HG02610 (cell line): ENCODE results near the gene PACS1.
"Not testable (repeated sequence)": the region's sequence is repeated elsewhere in the genome, so short reads cannot be mapped to it uniquely, and the experiment has no call there.

Experiments
- ATAC-seq: cut with Tn5 transposase; IDR thresholded peaks from one replicate; pipeline ENCODE4 v1.9.1; 2021; ENCODE audit warnings: mild to moderate bottlenecking, moderate library complexity; ENCODE audit not compliant: unreplicated experiment

Gene PACS1

DNA sequence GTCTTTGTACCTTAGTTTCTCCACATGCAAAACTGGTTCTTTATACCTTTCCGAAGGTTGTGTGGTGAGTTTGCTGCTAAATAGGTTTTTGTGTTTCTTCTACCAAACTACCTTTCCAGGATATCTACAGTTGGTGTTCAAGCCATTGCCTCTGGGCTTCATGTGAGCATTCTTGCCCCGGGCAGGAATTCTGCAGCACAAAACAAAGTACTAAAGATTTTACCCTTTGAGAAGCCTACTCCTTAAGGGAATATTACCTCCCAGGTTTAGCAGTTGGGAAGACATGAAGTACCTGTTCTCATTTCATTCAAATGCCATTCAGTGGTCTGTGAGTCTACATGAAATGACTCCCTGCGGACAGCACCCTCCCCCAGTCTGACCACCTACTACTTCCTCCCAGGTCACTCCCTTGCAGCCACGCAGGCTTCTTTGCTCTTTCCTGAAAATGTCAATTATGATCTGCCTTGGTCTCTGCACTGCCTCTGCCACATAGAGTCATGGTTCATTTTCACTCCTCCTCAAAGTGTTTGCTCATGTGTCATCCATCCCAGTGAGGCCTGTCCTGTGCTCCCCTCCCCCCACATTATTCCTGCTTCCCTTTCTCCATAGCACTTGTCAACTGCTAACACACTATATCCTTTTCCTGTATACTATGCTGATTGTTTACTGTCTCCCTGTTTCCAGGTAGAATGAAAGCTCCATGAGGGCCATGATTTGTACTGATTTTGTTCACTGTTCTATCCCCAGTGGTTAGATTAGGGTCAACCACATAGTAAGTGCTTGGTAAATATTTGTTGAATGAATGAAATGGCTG, 36.9 kb downstream of the PACS1 start:
- no peak for ATAC-seq

DNA sequence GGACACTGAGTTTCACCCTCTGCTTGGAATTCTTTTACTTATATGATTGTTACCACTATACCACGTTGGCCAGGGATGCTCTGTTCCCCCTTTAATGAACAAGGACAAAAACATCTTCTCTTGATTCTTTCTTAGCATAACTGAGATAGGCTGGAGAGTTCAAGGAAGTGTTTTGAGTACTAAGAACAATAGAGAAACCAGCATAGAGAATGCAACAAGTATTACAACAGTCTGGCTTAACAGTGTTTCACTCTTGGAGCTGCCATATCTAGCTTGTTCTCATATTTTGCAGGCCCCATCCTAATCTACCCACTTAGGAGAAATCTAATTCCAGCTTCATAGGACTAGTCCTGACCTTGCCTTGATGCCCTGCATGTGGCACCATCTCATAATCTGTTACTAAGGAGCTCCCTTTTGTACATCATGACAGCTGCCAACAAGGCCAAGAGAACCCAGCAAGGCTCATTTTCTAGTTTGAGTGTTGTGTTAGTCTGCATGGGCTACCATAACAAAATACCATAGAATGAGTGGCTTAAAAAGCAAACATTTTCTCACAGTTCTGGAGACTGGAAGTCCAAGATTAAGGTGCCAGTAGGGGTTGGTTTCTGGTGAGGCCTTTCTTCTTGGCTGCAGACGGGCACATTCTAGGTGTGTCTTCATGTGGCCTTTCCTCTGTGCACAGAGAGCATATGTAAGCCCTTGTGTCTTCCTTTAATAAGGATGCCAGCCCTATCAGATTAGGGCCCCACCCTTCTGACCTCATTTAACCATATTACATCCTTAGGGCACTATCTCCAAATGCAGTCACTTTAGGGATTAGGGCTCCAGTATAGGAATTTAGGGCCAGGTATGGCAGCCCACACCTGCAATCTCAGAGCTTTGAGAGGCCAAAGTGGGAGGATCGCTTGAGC, 37.8 kb downstream of the PACS1 start:
- ATAC-seq: no peak

DNA sequence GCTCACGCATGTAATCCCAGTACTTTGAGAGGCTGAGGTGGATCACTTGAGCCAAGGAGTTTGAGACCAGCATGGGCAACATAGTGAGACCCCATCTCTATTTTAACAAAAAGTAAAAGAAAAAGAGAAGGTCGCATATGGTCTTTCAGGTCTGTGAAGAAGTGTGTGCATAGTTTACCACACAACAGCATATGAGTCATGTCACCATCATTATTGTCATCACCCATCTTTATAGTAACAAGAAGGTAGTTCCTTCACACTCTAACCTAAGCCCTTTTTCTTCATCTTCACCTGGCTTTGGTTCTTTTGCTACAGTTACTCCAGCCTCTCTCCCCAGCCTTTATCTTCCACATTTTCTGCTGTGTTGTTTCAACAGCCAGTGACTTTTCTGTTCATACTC, 39.2 kb downstream of the PACS1 start:
- ATAC-seq: no peak

DNA sequence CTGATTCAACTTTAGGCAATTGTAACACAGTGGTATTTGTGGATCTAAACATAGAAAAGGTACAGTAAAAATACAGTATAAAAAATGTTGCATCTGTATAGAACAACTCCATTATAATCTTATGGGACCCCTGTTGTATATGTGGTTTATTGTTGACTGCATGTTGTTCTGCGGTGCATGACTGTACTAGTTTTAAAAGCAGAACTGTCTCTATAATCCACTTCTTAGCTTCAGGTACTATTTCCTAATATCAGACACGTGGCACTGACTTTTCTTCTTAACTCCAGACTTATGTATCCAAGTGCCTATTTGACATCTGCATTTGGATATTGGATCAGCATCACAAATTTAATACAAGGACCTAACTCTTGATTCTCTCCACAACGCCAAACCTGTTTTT, 41.1 kb downstream of the PACS1 start:
- ATAC-seq: no peak

DNA sequence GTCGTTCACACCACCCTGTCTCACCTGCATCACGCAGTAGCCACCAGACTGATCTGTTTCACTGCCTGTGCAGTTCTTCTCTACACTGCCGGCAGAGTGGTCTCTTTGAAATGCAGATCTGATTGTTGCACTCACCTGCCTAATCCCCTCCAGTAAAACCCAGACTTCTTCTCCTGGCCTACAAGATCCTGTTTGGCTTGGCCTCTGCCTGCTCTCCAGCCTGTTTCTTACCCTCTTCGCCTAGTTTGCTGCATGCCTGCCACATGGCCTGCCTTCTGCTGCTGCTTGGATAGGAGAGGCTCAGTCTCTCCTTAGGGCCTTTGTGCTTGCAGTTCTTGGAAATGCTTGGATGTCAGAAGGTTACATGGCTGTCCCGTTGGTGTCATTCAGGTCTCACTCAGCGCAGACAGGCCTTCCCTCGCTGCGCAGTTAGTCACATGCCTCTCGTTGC, 42.0 kb downstream of the PACS1 start:
- no peak for ATAC-seq

DNA sequence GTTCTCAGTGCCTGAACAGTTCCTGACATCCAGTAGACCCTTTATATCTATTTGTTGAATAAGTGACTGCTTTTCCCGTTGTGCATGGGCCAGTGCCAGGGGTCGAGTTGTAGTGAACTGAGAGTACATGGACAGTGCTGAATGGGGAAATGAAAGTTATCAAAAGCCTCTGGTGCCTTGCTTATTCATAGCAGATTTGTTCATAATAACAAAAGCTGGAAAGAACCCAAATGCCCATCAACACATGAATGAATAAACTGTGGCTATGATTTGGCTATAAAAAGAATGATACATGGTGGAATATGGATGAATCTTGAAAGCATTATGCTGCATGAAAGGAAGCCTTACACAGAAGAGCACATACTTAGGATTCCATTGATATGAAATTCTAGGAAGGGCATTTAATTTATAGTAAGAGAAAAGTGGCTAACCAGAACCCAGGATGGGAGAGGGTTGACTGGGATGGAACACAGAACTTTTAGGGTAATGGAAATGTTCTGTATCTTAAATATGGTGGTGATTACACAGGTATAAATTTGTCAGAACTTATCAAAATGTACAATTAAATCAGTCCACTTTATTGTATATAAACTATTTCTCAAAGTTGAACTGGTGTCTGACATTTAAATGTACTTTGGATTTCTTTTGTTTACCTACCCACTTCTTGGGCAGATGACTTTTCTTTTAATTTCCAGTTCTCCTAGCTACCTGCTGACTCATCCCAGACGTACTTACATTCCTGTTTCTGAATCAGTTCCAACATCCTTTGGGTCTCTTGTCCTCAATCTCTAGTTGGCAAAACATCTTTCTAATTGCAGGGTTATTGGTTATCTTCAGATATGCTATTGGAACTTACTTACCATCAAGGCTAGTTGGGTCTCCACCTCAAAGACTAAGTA, 42.8 kb downstream of the PACS1 start:
- no peak for ATAC-seq

DNA sequence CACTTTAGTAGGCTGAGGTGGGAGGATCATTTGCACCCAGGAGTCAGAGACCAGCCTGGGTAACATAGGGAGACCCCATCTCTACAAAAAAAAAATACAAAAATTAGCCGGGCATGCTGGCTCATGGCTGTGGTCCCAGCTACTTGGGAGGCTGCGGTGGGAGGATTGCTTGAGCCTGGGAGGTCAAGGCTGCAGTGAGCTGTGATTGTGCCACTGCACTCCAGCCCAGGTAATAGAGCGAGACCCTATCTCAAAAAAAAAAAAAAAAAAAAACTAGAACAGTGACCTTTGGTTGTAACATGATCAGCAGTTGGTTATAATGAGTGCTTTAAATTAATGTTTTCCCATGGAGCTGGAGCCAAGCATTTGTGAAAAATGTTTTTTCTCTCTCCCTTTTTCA, 44.9 kb downstream of the PACS1 start:
- not testable (repeated sequence) for ATAC-seq

DNA sequence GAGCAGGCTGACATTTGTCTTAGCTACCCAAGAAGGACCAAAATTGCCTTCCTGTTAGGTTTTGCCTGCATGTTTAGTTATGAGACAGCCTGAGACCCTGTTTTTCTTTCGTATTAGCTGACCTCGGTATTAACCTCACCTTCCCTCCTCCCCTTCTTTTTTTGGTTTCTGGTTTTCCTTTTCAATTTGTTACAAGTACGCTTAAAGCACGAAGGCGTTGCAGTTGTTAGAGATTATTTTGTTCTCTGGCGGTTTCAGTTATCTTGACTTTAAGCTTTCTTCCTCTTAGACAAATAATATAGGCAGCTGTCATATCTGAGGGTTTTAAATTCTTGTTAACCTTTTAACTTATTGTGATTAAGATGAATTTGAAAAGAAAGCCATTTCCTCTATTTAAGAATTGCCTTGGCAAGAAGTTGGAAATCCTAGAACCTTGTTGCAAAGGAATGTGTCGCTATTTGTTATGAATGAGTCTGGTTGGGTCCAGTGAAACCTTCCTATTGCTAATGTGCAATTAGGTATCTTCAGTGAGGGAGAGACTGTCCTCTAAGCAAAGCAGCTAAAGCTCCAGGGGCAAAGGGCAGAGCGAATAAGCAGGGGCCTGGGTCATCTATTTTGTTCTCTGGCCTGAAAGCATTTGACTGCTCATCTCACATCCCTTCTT, 45.7 kb downstream of the PACS1 start:
- ATAC-seq: peak; percentile 46

DNA sequence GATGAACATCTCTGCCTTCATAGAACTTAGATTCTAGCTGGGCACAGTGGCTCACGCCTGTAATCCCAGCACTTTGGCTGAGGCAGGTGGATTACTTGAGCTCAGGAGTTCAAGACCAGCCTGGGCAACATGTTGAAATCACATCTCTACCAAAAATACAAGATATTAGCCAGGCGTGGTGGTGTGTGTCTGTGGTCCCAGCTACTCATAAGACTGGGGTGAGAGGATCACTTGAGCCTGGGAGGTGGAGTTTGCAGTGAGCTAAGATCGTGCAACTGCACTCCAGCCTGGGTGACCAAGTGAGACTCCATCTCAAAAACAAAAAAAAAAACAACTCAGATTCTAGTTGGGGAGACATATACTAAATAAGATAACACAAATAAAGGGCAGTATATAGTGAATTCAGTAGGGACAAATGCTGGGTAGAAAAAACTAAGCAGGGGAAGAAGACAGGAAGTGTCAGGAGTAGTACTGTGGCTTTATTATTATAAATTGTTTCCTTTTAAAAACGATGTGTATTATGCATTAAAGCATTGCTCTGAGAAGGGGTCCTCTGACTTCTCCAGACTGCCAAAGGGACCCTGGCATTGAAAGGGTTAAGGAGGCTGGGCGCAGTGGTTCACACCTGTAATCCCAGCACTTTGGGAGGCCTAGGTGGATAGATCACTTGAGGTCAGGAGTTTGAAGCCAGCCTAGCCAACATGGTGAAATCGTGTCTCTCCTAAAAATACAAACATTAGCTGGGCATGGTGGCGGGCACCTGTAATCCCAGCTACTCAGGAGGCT, 46.7 kb downstream of the PACS1 start:
- ATAC-seq: no peak

DNA sequence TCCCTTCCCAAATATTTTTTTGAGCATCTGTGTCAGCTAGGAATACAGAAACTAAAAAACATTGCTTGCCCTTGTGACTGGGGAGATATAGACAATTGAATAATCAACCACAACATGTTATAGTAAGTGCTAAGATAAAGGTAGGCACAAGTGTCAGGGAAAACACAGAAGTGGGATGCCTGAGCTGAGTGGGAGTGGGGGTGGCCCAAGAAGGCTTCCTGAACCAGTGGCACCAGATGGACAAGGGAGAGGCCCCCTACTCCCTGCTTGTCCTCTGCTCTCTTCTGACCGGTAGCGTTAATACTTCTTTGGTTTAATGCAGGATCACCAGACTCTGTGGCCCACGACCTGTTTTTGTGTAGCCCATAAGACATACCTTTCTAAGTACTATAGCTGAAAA, 48.8 kb downstream of the PACS1 start:
- no peak for ATAC-seq

DNA sequence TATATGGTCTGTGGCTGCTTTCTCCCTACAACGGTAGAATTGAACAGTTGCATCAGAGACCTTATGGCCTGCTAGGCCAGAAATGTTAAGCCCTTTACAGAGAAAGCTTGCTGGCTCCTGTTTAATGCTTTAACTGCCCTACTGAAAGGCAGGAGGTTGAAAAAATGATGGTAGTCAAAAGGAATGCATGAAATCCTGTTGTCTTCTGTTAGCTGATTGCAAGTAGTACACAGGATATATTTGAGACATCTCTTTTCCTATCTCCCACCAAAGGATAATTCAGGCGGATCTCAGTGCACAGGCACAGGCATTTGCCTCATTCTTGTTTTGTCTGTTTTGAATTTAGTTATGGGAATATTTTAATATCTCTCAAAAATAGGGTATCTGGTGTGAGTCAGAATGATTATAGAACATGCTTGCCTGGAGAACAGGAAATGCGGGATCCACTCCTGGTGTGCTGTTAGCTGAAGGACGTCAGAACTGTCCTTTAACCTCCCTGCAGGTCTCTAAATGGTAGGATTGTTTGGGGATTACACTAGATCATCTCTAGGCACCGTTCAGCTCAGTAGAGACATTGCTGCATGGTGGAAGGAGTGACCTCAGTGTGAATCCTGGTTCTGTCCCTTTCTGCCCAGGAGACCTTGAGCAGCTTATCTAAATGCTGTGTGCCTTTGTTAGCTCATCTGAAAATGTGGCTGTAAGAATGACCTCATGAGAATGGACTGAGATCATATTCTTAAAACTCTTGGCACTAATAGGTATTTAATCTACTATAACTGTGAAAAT, 49.5 kb downstream of the PACS1 start:
- ATAC-seq: no peak

DNA sequence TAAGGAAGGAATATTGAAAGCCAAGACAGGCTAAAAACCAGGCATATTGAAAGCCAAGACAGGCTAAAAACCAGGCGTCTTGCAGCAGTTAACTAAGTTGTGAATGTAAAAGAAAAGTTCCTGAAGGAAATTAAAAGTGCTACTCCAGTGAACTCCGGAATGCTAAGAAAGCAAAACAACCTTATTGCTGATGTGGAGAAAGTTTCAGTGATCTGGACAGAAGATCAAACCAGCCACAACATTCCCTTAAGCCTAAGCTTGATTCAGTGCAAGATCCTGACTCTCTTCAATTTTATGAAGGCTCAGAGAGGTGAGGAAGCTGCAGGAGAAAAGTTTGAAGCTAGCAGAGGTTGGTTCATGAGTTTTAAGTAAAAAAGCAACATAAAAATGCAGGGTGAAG, 51.4 kb downstream of the PACS1 start:
- no peak for ATAC-seq

DNA sequence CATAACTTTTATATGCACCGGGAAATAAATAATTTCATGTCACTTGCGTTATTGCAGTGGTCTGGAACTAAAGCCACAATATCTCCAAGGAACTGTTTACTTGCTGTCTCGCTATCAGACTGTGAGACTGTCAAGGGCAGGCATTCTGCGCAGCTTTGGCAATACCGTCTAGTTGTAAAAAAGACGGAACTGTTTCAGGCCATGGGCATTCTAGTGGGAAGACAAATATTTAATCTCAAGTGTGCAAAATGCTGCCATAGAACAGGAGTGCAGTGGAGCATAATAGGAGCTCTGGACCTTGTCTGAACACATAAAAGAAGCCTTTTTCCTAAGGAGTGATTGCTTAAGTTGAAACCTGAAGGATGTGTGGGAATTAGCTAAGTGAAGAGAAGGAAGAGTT, 53.8 kb downstream of the PACS1 start:
- ATAC-seq: no peak

DNA sequence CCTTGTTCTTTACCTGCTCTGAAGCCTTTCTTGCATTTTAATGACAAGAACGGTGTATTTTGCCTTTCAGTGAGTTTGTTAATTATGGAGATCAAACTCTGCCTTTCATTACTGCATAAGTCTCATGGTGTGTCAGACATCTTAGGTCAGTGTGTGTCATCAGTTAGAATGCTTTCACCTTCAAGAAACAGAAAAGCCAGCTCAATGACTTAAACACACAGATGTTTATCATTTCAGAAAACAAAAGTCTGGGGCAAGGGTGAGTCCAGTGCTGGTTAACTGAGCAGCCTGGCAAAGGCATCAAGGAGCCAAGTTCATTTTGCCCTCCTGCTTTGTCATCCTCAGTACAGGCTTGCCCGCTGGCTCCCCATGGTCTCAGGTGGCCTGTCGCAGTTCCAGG, 54.5 kb downstream of the PACS1 start:
- no peak for ATAC-seq

DNA sequence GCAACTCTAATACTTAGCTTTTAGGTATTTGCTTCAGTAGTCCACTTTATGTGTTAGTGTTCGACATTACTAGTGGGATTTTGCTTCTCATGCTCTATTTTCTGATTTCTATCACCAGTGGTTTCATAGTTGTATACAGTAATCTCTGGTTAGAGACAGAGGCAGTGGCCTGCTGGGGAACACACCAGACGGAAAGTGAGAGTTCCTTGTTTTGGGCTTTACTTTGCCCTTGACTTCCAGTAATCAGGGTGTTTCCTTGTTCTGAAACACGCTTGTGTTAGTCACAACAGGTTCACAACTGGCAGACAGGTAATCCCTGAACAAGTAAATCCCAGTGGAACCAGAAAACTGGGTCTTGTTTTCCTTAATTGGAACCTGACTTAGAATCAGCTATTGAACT, 56.0 kb downstream of the PACS1 start:
- peak; percentile 60 for ATAC-seq

DNA sequence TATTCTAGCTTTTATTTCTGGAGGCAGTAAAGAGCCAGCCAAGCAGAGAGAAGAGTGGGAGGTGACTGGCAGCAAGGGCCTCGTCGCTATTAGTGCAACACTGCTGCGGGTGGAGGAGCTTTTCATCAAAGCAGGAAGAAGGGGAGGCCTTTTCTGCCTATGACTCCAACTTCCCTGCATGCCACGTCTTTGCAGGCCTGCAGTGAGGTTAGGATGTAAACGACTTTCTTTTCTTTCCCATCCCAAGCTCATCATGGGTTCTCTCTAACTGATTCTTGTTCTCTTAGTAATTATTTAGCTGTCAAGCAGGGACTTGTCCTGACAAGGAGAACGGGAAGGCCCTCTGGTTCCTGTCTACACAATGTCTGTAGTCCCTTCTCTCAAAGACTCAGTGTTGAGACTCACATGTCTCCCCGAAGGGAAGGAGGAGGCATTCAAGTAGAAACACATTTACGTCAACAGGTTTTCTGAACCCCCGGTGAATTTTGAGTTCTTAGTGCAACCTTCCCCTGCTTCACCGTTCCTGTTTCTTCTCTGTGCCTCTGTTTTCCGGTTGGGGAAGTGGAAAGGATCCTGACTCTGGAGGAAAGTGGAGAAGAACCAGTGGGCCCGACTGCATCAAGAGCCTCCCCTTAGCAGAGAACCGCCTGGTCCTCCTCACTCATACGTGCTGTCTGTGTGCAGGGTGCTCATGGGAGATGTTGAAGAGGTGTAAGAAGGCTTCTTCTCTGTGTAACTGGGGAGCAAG, 56.9 kb downstream of the PACS1 start:
- ATAC-seq: peak; percentile 62

DNA sequence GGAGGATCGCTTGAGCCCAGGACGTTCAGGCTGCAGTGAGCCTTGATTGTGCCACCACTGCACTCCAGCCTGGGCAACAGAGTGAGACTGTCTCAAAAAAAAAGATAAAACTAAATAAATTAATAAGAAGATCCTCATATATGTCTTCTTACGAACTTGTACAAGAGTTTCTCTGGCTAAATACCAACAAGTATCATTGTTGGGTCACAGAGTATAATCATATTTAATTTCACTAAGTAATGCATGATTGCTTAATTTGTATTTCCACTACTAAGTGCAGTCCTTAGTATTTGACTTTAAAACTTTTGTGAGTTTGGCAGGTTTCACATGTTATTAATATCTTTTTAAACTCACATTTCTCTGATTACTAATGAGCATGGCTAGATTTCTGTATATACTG, 60.9 kb downstream of the PACS1 start:
- ATAC-seq: no peak

DNA sequence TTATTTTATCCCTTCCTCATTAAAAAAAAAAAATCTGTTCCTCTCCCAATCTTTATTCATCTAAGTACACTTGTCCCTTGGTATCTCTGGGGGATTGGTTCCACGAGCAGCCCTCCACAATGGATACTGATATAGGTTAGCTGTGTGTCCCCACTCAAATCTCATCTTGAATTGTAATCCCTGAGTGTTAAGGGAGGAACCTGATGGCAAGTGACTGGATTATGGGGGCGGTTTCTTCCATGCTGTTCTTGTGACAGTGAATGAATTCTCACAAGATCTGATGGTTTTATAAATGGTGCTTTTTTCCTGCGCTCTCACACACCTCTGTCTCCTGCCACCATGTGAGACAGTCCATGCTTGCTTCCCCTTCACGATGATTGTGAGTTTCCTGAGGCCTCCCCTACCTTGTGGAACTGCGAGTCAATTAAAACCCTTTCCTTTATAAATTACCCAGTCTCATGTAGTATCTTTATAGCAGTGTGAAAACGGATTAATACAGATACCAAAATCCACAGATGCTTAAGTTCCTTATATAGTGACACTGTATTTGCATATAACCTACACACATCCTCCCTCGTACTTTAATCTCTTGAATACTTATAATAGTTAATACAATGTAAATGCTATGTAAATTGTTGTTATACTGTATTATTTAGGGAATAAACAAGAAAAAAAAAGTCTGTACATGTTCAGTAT, 62.0 kb downstream of the PACS1 start:
- no peak for ATAC-seq
